Measurements from ENCODE around the gene ALCAM.

ALCAM gene

DNA sequence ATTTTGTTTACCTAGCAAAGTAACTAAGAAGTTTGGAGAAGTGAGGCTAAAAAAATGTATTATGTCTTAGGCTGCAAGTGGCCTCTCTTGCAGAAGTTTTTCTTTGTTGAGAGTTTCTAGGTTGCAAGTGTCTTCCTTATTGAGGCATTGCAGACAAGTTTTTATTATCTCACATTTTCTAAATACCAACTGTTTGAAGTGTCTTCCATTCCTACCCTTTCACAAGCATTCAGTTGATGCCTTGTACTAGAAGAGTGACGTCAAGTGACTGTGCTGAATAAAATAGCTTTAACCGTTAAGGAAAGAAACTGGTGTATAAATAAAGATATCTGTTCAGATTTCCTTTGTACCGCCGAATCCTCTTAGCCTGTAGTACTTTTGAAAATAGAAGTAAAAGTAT lies 123.3 kb downstream of the ALCAM start:
- no peak for DNase-seq (ENCODE audit: low read depth in 2 of 2)

DNA sequence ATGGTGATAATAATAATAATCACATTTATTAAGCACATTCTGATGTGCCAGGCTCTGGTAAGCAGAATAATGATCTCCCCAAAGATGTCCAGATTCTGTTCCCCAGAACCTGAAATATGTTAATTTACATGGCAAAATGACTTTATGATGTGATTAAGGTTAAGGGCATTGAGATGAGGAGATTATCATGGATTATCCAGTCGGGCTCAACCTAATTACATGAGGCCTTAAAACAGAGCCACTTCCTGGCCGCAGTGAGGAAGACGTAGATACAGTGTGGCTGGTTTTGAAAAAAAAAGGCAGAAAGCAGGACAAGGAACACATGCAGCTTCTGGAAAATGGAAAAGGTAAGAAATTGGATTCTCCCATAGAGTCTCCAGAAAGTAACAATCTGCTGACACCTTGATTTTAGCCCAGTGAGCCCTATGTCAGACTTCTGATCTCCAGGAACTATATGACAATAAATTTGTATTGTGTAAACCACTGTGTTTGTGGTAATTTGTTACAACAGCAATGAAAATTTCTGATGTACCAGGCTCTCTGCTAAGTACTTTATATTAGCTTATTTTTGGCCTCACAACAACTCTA lies 126.7 kb downstream of the ALCAM start:
- DNase-seq (ENCODE audit: low read depth in 2 of 2), result no peak

DNA sequence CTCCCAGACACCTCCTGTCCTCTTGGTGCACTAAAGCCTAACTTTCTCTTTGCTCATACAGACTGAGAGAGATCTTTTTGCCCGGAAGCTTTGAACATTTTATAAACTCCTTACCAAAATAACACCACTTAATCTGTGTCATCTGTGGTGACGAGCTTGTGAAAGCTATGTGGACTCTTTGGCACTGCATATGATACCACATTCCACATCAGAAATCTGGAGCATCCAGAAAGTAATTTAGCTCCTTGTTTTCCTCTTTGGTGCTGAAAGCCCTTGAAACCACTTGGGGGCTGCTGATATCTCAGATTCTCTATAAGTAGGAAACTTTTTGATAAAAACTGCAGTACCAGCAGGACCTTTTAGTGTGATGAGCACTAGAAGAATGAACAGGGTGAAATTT lies 128.3 kb downstream of the ALCAM start:
- DNase-seq (ENCODE audit: low read depth in 2 of 2), result no peak

DNA sequence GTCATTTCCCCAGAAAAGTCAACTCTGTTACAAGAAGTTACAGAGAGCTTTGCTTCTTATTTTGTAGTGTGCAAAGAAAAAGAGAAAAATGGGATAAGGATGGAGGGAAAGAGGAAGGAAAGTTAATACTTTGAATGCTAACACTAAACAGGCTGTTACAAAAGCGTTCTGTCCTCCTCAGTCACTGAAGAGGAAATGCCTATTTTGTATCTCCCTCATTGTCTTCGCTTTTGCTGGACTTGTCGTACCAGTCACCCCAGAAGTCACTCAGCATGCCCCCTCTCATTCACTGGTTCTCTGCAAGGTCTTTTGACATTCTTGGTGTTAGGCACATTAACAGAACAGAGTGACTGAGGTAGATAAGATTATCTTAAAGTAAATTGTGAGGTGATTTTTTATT lies 129.6 kb downstream of the ALCAM start:
- DNase-seq (ENCODE audit: low read depth in 2 of 2), result no peak

DNA sequence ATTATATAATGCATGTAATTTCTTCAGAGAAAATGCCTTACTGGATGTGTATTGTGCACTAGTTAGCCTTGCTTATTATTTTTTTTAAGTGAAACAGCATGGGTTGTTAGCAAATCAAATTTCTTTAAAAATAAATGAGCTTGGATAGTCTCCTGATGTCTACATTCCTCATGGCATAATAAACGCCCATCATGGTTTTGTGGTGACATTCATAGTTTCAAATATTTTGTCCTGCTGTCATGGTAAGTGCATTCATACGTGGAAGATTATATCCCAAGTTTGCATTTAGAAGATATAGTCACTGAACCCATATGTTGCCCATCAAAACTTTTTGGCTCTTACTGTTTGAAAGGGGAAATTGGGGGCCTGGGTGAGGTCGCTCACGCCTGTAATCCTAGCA lies 130.7 kb downstream of the ALCAM start:
- DNase-seq (ENCODE audit: low read depth in 2 of 2), result no peak

DNA sequence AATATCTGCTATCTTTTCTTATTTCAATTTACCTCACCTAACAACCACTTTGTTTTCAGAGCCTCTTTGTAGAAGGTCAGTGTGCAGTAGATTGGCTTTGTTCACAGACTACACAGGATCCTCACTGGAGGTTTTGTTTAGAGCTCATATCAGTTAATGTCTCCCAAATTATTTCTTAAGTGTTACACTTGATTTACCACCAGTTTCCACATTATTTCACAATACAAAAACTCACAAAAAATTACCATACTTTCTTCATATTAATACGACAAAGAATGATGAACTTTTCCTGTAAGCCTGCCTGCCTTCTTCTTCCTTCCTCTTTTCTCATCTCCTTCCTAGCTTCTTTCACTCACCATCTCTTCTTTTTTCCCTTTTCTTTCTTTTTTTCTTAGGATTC lies 133.3 kb downstream of the ALCAM start:
- no peak for DNase-seq (ENCODE audit: low read depth in 2 of 2)

DNA sequence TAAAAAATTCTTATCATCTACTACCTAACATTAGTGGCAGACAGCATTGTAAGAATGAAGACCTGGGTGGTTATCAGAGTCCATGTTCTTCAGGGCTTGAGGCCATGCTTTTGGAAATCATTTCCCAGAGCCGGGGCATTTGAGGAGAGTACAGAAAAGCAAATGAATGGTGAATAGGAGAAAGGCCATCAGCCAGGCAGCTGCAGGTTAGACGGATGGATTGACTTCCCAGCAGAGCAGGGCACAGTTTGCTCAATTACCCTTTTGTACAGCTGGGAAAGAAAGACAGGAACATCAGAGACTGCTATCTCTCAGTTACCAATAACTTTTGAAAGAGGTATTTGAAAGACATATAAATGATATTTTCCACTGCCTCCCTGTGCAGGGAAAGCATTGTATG lies 135.6 kb downstream of the ALCAM start:
- no peak for DNase-seq (ENCODE audit: low read depth in 2 of 2)

DNA sequence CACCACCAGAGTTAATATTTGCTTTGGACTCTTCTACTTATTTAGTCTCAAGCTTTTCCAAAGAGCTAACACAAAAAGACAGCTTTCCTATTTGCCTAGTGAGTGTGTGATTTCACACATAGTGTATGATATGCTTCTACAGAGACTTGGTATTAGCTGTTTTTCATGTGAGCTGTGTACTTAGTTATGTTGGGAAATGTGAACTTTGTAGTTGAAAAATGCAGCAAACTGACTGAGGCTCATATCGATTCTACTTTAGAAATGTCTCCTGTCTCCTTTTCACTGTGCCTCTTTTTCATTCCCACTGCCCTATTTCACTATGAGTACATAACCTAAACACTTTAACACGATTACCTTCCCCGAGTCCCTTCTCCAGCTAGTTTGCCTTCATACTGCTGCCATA lies 136.5 kb downstream of the ALCAM start:
- no peak for DNase-seq (ENCODE audit: low read depth in 2 of 2)

DNA sequence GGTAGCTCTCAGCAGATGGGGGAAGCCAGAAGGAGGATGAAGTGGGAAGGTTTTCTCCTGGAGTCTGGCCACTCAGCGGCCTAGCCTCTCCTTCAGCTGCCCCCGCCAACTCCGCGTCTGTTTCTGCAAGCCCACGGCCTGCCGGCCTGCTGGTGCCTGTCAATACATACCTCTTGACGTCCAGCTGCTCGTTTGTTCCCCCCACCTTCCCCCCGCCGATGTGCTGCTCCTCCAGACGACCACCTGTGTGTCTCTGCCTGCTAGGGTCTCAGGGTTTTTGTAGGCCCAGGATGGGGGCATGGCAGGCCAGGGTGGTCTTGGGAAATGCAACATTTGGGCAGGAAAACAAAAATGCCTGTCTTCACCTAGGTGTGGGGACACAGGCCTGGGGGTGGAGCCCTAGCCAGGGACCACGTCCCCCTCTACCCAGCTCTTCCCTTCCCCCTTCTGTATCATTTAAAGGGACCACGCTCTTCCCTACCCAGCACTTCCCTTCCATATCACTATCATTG lies 137.8 kb downstream of the ALCAM start:
- DNase-seq (ENCODE audit: low read depth in 2 of 2), result no peak

DNA sequence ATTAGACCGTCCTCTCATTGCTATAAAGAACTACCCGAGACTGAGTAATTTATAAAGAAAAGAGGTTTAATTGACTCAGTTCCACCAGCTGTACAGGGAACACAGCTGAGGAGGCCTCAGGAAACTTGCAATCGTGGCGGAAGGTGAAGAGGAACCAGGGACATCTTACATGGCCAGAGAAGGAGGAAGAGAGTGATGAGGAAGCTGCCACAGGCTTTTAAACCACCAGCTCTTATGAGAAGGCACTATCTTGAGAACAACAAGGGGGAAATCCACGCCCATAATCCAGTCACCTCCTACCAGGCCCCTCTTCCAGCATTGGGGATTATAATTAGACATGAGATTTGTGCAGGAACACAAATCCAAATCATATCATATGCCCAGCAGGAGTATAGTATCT lies 138.5 kb downstream of the ALCAM start:
- DNase-seq (ENCODE audit: low read depth in 2 of 2), result no peak

DNA sequence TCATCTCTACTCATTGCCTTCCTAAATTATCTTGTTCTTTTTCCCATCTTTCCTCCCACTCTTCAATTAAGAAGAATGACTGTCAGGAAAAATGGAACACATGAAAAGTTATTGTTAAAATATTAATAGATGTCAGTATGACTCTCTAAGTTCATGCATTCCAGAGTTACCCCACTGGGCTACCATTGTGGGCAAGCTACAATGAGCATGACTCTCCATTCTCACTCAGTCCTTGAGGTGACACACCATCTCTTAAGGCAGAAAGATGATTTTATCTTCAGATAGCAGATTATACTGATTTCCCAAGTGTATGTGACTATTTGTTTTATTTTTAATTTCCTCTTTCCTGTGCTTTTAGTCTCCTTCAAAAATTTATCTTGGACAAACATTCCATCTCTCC lies 144.3 kb downstream of the ALCAM start:
- DNase-seq (ENCODE audit: low read depth in 2 of 2), result no peak

DNA sequence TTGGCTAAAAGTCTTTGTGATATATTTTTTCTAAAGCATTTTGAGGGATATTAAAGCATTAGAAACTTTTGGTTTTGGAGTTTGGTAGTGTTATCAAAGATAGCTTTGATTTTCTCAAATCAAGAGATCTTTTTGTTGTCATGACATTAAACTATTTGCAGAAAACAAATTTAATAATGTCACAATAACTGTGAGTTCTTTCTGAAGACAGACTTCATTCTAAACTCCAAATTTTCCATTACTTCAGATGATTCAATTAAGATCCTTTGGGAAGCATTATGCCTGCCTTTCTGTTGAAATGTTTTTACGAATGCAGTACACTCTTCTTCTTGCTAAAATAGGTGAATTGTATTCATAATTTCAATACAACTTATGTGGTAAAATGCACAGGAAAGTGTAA lies 145.4 kb downstream of the ALCAM start:
- no peak for DNase-seq (ENCODE audit: low read depth in 2 of 2)

DNA sequence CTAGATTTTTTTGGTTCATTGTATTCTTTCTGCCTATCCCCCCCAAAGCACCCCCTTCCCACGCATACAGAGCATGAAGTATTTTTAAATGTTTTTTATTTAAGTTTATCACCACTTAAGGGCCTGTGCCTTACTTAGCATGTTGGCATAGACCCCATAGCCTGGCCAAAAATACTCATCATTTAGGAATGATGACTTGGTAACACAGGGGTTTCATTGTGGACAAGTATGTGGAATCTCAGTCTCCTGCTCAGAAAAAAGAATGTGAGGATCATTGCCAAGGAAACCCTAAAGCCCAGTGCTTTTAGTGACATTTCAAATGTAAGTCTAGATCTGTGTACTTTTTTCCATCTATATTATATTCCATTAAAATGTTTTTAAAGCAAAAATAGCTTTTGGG lies 146.3 kb downstream of the ALCAM start:
- no peak for DNase-seq (ENCODE audit: low read depth in 2 of 2)

DNA sequence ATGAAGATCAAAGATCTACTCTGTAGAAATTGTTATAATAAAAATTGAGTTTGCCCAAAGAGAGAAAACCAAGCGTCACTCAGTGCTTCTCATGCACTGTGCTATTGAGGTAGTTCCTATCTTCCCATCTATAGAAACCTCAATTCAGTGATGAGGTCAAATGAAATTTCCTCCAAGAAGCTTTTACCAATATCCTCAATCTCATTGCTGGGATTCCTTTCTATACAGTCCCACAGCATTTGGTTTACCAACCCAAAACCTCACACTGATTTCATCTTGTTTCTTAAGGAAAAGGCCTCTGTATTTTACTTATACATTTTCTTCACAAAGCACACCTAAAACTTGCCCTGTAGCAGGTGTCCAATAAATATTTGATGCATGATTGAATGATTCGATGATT lies 147.2 kb downstream of the ALCAM start:
- no peak for DNase-seq (ENCODE audit: low read depth in 2 of 2)

DNA sequence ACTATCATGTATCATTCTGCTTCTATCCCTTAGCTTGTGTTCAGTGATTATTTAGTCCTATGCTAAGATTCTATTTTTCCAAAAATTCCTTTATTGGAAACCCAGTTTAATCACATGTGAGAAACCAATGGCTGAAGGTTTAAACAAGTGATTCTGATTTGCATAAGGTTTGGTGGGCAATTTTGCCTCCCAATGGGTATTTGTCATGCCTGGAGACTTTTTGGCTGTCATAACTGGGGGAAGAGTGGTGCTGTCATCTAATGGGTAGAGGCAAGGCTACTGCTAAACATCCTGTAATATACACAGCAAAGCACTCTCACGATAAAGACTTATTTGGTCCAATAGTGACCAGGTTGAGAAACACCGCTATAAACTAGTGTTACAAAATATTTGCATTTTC lies 148.7 kb downstream of the ALCAM start:
- no peak for DNase-seq (ENCODE audit: low read depth in 2 of 2)

DNA sequence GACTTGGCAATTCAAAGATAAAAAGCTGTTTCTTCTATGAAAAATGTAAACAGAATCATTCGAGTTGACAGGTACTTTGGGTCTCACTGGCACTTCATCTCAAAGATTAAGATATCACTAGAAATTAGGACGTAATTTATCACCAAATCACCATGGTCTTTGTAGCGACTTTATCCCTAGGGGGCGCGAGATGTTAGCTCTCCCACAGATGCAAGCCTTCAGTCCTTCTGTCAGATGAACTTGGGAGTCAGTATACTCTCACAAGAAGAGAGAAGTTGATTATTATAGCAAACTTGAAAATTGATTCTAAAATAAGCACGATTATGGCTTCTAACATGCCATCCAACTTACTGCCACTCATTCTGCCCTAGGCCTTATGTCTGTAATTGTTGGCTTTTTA lies 150.3 kb downstream of the ALCAM start:
- DNase-seq (ENCODE audit: low read depth in 2 of 2), result no peak

DNA sequence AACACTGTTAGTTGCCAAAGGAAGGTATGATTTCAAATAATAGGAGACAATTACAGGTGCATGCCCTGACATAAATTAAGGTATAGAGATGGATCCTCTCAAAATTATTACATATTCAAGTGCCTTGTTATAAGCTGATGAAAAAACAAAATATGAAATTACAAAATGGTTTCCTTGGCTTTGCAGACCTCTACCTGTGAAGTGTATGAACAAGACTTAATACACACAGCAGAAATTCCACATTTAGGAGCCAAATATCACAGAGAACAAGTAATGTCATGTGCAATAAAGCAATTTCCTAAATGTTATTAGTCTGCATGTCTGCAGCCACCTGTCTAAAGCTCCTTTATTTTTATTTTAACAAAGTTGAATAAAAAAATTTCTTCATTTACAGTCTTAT lies 151.5 kb downstream of the ALCAM start:
- DNase-seq (ENCODE audit: low read depth in 2 of 2), result no peak

DNA sequence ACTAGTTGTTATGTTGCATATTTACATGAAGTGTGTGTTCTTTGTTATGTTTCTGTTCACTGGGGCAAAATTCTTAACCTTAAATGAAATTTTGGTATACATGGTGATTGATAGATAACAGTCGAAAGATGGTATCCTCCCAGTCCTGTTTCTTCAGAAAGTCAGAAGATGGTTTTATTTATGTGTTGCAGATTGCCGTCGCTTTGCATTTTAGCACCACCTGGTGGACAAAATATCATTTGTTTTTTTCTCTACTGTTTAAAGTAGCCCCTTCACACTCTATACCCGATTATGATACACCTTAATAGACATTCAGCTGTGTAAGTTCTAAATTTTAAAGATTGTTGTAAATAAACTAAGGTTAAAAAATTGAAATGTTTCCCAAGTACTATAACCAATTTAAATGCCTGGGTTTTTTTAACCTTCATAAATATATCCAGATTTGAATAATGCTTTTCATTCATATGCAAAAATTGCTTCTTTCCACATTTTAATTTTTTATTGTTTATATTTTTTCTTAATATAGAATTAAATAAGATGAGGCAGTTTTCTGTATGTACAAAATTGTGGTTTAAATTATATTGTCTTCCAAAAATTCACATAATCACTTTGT lies 152.2 kb downstream of the ALCAM start:
- DNase-seq (ENCODE audit: low read depth in 2 of 2), result peak in 1 of 2 donors; percentile 20

DNA sequence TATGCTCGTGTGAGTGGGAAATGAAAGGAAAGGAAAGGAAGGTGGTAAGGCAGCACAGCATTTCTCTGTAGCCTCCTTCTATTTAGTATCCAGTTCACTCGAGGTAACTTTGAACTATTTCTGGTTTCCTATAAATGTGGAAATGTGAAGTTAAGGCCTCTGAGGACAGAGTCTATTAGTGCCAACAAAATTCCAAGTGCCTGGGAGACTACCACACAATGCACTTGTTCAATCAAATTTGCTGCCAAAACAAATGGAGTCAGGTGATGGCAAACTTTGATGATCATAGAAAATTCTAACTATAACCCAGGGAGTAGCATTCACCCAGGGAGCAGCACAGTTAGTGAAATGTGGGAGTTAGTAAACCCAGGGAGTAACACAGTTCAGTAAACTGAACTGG lies 155.1 kb downstream of the ALCAM start:
- no peak for DNase-seq (ENCODE audit: low read depth in 2 of 2)

DNA sequence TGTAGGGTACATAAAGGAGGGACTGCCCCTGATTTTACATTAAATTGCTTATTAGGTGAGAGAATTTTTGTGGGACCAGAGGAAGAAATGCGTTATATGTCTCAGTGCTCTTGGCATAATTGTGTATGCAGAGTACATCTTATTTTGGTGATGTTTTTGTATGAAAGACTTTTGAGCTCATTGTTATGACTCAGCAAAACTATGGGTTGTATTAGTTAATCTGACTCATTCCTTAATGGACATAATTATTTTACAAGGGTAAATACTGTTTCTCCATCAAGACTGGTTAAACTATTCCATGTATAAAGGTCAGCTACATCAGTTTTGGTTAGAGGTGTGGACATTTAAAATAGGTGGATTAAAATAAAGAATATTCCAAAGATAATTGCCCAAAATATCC lies 156.8 kb downstream of the ALCAM start:
- DNase-seq (ENCODE audit: low read depth in 2 of 2), result no peak

DNA sequence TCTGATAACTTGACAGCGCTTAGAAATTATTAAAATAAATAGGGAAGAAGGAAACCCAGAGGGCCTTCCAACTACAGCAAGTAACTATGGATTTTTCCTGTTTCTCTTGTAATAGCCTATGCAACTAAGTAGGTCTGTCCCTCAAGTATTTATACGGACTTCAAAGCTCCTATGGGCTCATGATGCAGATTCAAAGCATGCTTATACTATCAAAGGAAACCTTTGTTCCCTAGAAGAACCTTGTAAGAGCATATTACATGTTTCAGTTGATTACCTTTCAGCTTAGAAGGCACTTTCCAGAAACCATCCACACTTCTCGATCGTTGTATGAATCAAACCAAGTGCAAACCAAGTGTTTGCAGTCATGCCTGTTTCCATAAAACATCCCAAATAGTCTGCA lies 158.8 kb downstream of the ALCAM start:
- no peak for DNase-seq (ENCODE audit: low read depth in 2 of 2)

DNA sequence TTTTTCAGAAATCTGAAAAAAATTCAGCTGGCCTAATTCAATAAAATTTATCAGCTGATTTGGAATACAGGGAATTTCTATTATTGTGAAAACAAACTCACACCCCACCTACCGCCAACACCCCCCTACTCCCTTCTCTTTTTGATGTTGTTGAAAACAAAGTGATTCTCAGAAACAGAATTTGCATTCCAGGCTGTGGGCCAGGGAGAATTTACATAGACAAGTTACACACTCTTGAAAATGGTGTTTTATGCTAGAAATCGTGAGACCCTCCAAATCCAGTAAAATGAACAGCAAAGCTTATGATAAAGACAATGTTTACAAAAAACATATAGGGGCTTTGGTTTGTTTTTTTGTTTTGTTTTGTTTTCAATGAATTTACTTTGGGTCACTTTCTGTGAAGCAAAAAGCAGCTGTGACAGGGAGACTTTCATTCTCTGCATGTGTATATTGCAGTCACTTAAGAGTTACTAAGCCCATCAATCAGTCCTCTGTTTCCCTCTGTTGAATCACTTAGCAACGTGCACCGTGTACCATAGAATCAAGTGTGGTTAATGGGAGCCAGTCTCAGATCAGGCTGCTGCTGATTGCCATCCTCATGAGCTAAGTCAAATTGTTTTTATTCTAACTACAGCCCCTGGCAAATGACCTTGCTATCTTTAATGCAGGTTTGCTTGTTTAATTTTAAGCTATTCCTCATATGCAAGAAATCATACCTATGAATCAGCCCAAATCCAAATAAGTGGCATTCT lies 159.8 kb downstream of the ALCAM start:
- DNase-seq (ENCODE audit: low read depth in 2 of 2), result no peak

DNA sequence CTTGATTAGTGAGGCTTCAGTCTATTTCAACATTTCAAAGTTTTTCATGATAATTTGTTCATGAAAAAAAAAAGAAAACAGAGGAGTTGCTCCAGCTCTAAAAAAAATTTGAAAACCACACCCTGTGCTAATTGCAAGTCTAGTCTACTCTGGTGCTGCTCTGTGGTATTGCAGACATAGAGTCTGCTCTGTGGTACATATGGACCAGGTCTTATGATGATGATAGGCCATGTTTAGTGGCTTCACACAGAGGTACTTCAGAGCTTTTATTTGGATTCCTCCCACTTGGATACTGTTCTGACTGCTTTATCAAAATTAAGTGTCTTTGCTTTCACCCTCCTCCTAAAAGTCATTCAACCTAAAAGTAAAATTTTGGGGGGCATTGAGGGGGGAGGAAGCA lies 160.8 kb downstream of the ALCAM start:
- DNase-seq (ENCODE audit: low read depth in 2 of 2), result no peak
